ENCODE results near the gene KCNMA1.

The KCNMA1 gene

DNA sequence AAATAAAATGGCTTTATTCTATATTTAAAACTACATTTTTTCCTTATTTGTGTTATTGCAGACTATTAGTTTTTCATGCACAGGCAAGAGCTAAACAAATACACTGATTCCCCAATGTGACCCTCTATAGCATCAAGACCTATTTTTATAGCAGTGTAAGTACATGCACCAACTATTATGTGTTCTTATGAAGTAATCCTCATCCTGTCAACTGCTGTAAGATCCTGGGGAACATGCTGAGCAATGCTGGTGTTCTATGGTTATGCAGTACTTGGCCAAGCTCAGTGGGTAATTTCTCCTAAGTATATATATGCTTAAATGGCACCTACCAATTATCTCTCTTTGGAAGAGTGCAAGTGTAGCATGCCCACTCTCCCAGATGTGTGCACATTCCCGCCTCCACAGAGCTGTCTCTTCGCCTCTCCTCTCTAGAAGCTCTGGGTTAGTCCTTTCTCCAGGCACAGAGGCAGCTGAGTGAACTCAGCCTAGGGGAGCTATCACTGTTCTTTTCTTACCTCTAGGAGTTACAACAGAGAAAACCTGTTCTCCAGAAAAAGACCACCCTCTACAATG is 428.8 kb downstream of the KCNMA1 start:
- DNase-seq (ENCODE audit: low spot score) = no peak

DNA sequence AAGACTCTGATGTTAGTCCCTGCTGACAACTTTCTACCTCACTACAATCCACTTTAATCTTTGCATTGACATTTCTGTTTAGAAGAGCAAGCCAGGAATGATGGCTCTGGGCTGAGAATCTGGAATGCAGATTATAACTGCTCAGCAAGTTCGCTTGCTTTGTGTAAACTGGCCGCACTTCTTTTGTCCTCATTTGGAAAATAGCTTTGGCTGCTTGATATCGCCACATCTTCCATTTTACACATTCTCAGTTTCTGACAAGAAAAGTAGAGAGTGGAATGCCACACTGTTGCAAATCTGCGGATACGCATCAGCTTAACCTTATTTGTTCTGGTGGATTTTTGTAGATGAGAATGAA is 429.8 kb downstream of the KCNMA1 start:
- no peak for DNase-seq (ENCODE audit: low spot score)

DNA sequence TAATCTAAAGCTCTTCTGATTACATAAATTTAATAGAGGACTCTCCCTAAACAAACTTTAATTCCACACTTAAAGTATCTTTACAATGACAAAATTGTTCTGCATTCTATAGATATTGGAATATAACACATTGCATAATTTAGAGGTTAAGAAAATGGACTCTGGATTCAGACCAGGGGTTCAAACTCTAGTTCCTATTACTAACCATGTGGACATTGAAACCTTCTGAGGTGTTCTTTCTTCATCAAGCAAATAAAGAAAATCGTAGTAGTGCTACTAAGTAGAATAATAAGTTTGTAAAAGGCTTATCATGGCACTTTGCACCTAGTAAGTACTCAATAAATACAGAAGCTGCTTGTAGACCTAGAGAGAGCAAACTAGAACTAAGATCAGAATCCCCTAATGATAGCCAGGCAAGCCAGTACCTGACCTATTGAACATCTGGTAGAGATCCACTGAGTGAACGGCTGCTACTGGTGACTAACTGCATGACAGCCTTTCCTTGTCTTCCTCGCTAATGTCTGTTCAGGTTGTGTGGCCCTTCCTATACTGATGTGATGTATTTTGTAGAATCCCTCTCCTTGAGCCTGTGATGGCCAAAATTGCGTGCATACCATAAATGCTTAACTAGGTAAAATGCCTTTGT is 430.3 kb downstream of the KCNMA1 start:
- DNase-seq (ENCODE audit: low spot score) = no peak

DNA sequence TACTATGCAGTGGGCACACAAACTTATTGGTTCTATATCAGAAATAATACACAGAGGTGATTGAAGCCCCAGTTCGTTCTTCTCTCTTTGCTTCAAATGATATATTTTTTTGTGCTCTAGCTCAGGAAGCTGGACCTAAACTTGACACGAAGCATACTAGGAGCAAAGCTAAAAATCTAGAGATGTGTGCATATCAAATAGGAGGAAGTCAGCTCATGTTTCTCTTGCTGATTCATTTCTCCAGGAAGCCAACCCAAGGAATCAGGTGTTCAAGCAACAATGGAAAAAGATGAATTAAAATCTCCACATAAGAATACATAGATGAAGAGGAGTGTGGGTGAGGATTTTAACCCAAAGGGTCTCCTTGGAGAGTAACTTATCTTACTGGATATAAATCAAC is 432.5 kb downstream of the KCNMA1 start:
- DNase-seq (ENCODE audit: low spot score) = no peak

DNA sequence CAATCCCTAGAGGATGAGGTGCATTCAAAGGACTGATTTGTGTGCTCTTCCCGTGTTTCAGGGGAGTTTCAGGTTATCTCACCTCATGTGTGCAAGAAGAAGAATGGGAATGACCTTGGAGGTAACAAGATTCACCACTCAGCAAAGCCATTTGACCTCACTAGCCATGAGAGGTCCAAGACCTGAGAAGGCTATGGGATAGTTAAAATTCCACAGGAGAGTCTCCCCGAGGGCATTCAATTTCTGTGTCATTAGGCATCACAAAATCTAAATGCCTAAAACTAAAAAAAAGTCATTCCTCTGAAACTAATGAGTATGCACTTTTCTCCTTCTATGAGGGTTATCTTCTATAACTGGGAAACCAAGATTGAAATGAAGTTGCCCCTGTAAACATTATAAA is 433.4 kb downstream of the KCNMA1 start:
- DNase-seq (ENCODE audit: low spot score) = no peak

DNA sequence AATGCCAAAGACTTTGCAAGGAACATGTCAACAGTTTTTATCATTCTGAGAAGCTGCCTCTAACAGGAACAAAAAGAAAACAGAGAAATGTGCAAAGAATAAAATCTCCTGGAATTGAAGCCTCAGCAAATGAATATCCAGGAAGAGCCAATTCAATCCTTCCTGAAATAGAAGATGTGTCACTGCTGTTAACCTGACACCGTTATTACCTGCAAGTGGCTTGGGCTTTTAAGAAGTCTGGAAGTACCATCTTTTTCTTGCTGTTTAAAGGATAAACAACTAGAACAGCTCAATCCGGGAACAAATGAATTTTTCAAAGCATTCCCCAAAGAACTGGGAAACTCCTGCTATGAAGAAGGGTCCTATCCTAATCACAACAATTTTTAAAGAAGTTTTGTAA is 434.8 kb downstream of the KCNMA1 start:
- DNase-seq (ENCODE audit: low spot score) = no peak

DNA sequence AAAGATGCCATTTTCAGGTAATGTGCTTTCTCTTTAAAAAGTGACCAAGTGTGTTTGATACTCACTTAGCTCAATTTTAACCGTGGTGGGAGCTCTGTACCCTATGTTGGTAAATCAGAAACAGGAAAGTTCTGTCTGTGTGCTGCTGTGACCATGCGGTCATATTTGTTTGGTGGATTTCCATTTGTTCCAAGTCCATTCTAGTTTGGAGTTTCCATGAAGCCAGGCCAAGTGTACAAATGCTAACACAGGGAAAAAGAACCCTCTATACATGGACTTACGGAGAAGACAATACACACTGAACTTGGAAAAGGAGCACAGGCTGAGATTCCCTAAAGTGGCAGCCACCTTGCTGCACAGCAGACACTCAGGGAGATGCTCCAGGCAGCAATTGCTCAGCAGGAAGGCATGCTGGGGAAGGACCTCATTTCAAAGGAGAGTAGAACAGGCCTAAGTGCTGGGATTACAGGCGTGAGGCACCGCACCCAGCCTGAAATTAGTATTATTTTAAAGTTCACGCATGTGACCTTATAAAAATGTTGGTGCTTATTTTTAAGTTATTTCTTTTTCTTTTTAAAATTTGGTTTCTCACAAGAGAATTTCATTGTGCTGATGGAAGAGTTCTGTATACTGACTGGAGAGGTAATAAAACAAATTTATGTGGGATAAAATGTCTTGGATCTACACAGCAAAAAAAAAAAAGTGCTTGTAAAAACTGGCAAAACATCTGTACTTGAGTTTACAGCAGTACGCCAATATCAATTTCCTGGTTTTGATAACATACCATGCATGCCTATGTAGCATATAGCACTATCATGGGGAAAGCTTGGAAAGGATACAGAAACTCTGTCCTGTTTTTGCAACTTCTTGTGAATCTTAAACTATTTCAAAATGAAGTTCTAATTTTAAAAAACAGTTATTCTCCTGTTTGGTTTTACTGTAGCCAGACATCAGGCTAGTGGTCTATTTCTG is 436.2 kb downstream of the KCNMA1 start:
- DNase-seq (ENCODE audit: low spot score) = no peak

DNA sequence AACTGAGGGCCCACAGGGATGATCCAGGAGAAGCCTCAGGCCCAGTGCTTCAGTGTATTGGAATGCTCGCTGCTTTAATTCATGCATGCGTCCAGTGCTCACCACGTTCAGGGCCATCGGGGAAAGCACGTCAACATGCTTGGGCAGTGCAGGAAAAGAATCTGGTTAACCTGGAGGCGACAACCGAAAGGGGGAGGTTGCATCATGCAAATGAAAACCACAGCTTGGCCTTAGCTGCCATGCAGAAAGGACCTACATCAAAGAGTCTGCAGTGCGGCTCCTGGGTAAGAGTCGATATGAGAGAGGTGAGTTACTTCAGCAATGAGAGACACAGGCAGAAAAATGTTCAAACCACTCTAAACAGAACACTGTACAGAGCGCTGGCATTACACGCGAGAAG is 440.1 kb downstream of the KCNMA1 start:
- no peak for DNase-seq (ENCODE audit: low spot score)

DNA sequence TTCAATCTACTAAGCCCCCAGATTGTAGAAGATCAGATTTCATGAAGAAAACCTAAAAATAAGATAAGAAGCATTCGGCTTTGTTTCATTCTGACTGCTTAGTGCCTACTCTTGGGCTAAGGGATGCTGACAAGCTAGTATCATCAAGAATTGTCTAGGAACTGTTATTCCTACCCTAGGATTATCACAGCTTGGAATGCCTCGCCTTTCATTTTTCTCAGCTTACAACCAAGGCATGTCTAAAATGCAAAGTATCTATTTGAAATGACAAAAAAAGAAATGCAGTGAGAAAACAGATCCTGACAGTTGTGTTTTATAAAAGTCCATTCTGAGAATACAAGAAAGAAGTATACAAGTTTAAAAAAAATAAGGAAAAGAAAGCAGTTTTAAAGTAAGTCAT is 441.0 kb downstream of the KCNMA1 start:
- DNase-seq (ENCODE audit: low spot score) = no peak

DNA sequence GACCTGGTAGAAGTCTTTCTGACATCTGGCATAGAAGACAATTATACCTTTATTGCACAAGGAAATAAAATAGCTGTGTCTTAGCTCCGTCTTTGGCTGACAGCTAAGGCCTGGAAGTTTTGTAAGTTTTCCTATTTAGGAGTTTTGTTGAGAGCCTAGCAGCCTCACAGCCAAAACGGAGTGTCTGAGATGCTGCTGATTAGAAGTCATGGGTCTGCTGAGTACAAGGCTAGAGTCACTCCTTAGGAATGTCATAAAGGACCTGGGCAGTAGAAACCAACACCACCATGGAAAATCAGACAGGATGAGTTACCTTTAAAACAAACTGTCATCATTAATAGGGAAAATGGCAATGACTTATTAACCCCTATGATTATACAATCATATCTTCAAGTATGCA is 442.5 kb downstream of the KCNMA1 start:
- no peak for DNase-seq (ENCODE audit: low spot score)

DNA sequence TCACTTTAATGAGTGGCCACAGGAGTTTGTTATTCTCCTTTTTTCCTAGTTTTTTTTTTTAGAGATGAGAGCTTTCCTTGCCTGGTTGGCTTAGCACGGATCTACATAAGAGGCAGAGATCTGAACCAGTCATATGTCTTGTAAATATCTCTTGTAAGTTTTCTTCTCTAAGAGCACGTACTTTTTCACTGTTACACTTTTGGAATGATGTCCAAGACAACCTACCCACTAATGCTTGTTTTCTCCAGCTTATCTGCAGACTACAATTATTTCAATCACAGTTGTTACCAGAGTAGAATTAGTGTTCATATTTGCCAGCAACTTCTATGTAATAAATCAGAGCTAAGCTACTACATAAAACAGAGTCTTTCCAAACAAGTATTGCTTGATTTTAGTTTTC is 444.6 kb downstream of the KCNMA1 start:
- DNase-seq (ENCODE audit: low spot score) = no peak

DNA sequence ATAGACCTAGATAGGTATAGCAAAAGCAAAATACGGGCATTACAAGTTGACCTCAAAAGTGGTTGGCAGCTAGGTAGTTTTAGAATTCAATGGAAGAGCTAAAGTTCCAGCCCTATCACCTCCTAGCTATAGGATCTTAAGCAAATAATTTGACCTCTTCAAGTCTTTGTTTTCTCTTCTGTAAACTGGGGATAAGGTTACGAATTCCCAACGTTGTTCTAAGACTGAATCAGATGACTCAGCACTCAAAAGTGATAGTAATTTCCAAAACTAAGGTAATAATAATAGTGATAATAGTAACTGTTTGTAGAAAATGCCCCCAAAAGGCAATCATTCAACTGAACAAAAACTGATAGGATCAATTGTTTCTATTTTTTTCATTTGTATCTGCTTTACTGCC is 445.2 kb downstream of the KCNMA1 start:
- DNase-seq (ENCODE audit: low spot score) = no peak

DNA sequence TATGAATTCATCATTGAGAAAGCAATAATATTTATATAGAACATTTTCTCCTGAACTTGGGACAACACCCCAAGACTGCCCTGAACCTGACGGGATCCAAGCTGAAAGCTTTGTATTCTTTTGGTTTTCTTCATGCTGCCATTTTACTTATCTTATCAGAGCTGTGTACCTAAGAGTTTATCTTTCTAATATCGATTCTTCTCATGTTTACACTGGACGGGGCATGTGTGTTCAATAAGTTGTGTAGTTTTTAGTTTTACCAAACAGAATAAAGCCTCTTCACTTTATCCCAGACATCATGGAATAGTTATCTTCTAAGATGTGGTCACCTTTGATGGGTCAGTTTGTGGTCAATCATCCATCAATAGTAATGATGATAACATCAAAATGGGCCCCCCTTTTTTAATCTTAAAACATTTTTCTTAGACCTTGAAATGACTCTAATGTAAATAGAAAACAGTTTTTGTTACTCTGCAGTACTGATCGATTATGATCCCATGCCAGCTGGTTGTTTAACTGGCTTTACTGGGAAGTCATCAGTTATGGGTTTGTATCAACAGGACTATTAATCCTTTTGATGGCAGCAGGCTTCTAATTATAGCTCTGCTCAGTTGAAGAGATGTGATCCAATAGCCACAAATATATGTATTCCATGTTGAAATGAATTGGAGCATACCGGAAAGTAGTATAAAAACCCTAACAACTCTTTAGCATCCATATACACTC is 446.1 kb downstream of the KCNMA1 start:
- no peak for DNase-seq (ENCODE audit: low spot score)

DNA sequence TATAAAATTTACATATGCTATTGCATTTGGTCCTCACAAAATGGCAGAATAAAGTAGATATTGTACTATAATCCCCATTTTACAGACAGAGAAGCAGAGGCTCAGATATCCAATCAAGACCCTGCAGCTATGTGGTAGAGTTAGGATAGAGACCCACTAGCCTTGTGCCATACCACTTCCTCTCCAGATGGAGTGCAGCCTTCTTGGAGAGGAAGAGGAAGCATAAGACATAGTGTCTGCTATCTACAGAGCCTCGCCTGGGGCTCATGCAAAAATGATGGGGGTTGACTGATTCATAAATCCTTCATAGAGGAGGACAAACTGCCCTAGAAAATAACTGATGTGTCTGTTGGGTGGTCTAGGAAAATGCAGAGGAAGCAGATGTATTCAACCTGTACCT is 447.3 kb downstream of the KCNMA1 start:
- no peak for DNase-seq (ENCODE audit: low spot score)

DNA sequence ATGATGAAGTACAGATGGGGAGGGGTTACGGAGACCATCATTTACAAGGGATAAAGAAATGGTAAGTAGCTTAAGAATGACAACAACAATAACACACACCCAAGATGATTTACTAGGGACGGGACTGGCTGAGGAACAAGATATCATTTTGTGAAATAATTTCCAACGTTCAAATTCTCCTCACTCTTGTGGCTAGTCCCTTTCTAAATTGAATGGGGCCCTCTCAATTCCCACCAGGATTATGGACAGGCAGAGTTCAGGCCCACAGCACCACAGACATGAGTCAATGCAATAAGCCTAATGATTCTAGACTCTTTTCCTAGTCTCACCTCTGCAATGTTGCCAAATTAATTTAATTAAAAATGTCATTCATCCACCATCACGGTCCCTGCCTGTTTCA is 448.1 kb downstream of the KCNMA1 start:
- DNase-seq (ENCODE audit: low spot score) = no peak

DNA sequence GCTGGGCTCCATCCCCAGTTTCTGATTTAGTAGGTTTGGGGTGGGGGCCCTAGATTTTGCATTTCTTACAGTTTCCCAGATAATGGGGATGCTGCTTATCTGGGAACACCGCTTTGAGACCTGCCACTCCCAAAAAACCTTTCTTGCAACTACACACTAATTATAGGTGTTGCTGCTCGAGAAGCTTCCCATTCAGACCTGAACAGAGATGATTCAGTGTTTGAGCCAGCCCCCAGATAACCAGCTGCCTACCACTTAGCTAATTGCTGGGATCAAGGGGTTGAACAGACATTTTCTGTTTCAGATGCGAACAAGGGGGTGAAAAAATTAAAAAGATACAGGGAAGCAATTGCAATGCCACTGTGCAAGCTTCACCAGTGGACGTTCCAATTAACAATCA is 448.5 kb downstream of the KCNMA1 start:
- DNase-seq (ENCODE audit: low spot score) = no peak

DNA sequence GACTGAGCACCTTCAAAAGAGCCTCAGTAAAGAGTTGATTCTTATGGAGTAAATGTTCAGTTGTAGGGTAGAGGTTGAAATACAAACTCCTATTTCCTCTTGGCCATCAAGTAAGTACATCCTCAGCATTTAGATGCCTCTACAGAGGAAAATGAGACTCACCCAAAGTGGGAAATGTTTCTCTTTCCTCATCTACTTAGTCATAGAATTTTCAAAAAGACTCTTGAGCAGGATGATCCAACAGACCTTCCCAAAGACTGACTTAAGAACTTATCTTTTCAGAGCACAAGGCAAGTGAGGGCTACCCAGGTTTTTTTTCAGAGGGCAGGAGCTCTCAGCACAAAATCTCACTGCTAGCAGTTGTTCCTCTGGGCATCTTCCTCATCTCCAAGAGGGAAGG is 449.1 kb downstream of the KCNMA1 start:
- DNase-seq (ENCODE audit: low spot score) = no peak

DNA sequence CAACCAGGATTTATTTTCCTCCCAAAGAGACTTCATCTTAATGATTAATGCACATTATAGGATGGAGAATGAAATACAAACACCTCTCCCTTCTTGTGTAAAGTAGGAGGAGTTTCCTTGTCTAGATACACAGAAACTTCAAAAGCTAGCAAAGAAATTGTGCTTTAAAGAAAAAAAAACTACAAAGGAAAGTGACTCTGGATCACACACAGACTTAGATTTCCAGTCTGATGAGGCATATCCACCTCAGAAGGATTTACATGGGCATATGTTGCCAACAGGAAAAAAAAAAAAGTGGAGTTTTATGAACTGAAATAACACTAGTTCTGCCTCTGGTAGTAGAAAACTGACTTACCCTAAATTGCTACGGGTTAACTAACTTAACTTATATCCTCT is 449.6 kb downstream of the KCNMA1 start:
- no peak for DNase-seq (ENCODE audit: low spot score)

DNA sequence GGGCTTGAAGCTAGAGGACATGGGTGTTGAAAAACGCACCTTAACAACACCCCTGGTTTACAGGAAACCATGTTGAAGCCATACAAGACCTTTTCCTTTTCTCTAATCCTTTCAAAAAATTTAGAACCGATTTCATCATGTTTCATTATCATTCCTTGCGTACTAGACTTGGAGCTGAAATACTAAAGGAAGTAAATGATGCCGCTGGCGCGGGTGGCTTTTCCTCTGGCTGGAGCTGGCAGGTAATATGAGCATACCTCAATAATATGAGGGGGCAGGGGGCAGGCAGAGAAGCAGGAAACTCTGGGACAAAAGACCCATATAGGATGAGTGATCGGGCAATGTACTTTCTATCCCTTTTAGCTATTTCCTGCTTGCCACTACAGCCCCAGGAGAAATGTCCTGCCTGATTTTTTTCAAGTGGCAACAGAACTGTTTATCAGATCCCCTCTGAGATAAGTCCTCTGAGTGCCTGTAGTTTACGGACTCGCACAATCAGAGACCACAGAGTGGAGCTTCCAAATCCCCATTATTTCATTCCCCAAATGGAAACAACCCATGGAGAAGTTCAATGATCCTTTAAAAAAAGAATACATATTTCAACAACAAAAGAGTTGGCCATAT is 450.1 kb downstream of the KCNMA1 start:
- no peak for DNase-seq (ENCODE audit: low spot score)

DNA sequence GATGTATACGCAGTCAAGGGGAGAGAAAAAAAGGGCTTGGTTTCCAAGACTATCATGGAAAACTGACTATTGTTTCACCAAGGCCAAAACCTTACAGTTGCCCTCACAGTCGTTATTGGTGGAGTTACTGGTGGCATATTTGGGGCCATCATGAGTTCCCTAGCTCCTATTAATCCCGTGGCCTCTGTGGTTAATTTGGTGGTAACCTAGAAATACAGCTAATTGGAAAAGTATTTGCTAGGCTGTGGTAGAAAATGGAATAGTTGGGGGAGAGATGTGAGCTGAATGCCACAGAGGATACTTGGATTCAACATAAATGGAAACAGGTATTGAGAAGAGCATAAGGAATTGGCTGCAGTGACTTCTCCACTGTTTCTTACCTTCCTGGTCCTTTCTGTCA is 450.7 kb downstream of the KCNMA1 start:
- DNase-seq (ENCODE audit: low spot score) = no peak

DNA sequence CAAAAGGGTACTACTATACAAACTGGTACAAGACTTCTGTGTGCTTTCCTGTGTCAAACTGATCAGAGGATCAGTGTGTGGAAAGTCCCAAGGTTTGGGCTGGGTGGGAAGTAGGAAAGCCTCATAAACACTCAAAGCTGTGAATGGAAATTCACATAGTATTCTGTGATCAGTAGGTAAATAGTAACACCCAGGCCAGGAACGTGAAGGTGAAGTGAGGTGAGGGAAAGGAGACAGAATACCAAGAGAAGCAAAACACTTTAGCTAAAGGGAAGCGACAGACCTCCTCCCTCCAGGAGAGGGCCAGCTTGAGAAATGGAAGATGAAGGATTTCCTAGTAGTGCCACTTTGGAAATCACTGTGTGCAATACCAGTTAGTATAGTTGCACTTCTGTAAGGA is 451.9 kb downstream of the KCNMA1 start:
- DNase-seq (ENCODE audit: low spot score) = no peak

DNA sequence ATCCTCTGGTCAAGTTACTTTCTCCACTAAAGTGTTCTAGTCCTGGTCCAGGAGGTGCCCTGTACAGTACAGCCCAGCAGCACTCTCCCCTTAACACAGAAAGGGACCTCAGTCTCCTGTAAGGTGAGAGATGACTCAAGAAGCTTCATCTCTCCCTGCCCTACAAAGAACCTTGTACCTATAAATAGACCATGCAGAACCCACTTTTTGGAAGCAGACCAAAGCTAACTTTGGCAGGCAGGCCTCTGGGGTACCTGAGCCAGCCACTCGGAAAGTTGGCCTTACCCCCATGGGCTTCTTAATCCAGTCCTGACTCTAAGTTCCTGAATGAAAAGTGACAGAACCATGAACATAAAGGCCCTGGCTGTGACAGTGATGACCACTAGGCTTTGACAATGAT is 454.8 kb downstream of the KCNMA1 start:
- no peak for DNase-seq (ENCODE audit: low spot score)

All from pons (tissue), 1 donor.